ENCODE results near the gene PPIP5K1.

- TF ChIP-seq CTCF (IDR thresholded peaks at IDR 0.05): no peak
- no peak for TF ChIP-seq POLR2A (IDR thresholded peaks at IDR 0.05)
- TF ChIP-seq POLR2AphosphoS5 (IDR thresholded peaks at IDR 0.05): no peak
These were observed 35.1 kb upstream of the PPIP5K1 start for GRCh38 chr15:43625106-43625505.

Data from transverse colon (tissue), 4 donors.